ENCODE results near the gene HBA2.
"Not testable (repeated sequence)": the region's sequence is repeated elsewhere in the genome, so short reads cannot be mapped to it uniquely, and the experiment has no call there.

The HBA2 gene

GRCh38 chr16:176006-176405 is 3.3 kb downstream of the HBA2 start:
- not testable (repeated sequence) for DNase-seq

- not testable (repeated sequence) for DNase-seq
These were observed 4.1 kb downstream of the HBA2 start, which contains the start of gene HBA1 for GRCh38 chr16:176477-177382. HBA1 (plus strand) TSS chr16:176680; CDS start chr16:176717, 37 bp downstream.

GRCh38 chr16:177394-177822 is 4.7 kb downstream of the HBA2 start:
- DNase-seq: no peak

GRCh38 chr16:177981-178667 is 5.4 kb downstream of the HBA2 start:
- DNase-seq: no peak

GRCh38 chr16:178668-179015 is 6.0 kb downstream of the HBA2 start:
- no peak for DNase-seq

GRCh38 chr16:179211-180092 is 6.8 kb downstream of the HBA2 start:
- DNase-seq: no peak

- DNase-seq: peak; percentile 4
These were observed 7.5 kb downstream of the HBA2 start, which contains the start of gene HBQ1 for GRCh38 chr16:180101-180675. HBQ1 (plus strand) TSS chr16:180459; CDS start chr16:180487, 28 bp downstream.

- peak; percentile 38 for DNase-seq
These were observed 8.2 kb downstream of the HBA2 start for GRCh38 chr16:180681-181564.

- DNase-seq: no peak
These were observed 8.9 kb downstream of the HBA2 start for GRCh38 chr16:181565-182021.

GRCh38 chr16:183005-183404 is 10.3 kb downstream of the HBA2 start:
- no peak for DNase-seq

GRCh38 chr16:185213-185612 is 12.5 kb downstream of the HBA2 start:
- DNase-seq: no peak

- DNase-seq: no peak
These were observed 13.0 kb downstream of the HBA2 start for GRCh38 chr16:185691-186090.

- DNase-seq: no peak
These were observed 14.7 kb downstream of the HBA2 start for GRCh38 chr16:187330-187729.

- DNase-seq: no peak
These were observed 16.0 kb downstream of the HBA2 start for GRCh38 chr16:188674-189073.

- no peak for DNase-seq
These were observed 17.0 kb downstream of the HBA2 start for GRCh38 chr16:189604-190186.

- no peak for DNase-seq
These were observed 19.2 kb downstream of the HBA2 start for GRCh38 chr16:191831-192230.

GRCh38 chr16:192686-193085 is 20.0 kb downstream of the HBA2 start:
- no peak for DNase-seq

- DNase-seq: no peak
These were observed 20.8 kb downstream of the HBA2 start for GRCh38 chr16:193441-193840.

- DNase-seq: no peak
These were observed 21.8 kb downstream of the HBA2 start for GRCh38 chr16:194516-194915.

- no peak for DNase-seq
These were observed 27.7 kb downstream of the HBA2 start for GRCh38 chr16:200388-200787.

GRCh38 chr16:203246-203645 is 30.6 kb downstream of the HBA2 start:
- no peak for DNase-seq

Measured in inflammatory macrophage treated with lipopolysaccharide for 4 hours (primary cell).